ENCODE data around the gene SLC25A4. TPM values are rescaled to one million over a fixed set of nuclear protein-coding genes. Genes with fewer than 3 reads are reported as not detected.
A peak's percentile ranks its signal among the peaks of the same experiment; 100 is the strongest.
"Not testable (repeated sequence)": the region's sequence is repeated elsewhere in the genome, so short reads cannot be mapped to it uniquely, and the experiment has no call there.

Gene SLC25A4
- polyA plus RNA-seq, 10 donors: 85.7 to 178 (median 142) TPM

- not testable (repeated sequence) for DNase-seq
These were observed 23.6 kb upstream of the SLC25A4 start for GRCh38 chr4:185119467-185119866.

- DNase-seq: no peak
These were observed 23.0 kb upstream of the SLC25A4 start for GRCh38 chr4:185119927-185120630.

GRCh38 chr4:185120631-185120946 lies 22.5 kb upstream of the SLC25A4 start:
- DNase-seq: no peak

- DNase-seq: no peak
These were observed 20.3 kb upstream of the SLC25A4 start for GRCh38 chr4:185122681-185123345.

GRCh38 chr4:185124006-185124405 lies 19.1 kb upstream of the SLC25A4 start:
- no peak for DNase-seq

GRCh38 chr4:185127021-185127925 lies 15.8 kb upstream of the SLC25A4 start:
- DNase-seq: peak in 1 of 3 donors; percentile 57

- DNase-seq: peak in 1 of 3 donors; percentile 59
These were observed 14.6 kb upstream of the SLC25A4 start for GRCh38 chr4:185128272-185129119.

- DNase-seq: peak in 2 of 3 donors; percentile 46 to 68
These were observed 8.7 kb upstream of the SLC25A4 start for GRCh38 chr4:185134307-185134869.

- no peak for DNase-seq
These were observed 5.7 kb upstream of the SLC25A4 start for GRCh38 chr4:185137233-185137925.

- DNase-seq: no peak
These were observed 4.9 kb upstream of the SLC25A4 start for GRCh38 chr4:185138161-185138560.

GRCh38 chr4:185139736-185140135 lies 3.3 kb upstream of the SLC25A4 start:
- DNase-seq: no peak

GRCh38 chr4:185141777-185142176 lies 1.3 kb upstream of the SLC25A4 start:
- DNase-seq: no peak

- no peak for DNase-seq
These were observed 528 bp upstream of the SLC25A4 start for GRCh38 chr4:185142564-185142911.

- DNase-seq: peak in 2 of 3 donors; percentile 58 to 59
These were observed 519 bp downstream of the SLC25A4 start for GRCh38 chr4:185143601-185143969.

- no peak for DNase-seq
These were observed 1.7 kb downstream of the SLC25A4 start for GRCh38 chr4:185144601-185145240.

- DNase-seq: no peak
These were observed 2.5 kb downstream of the SLC25A4 start for GRCh38 chr4:185145572-185145971.

- DNase-seq: no peak
These were observed 6.3 kb downstream of the SLC25A4 start for GRCh38 chr4:185149392-185149791.

- DNase-seq: no peak
These were observed 8.2 kb downstream of the SLC25A4 start for GRCh38 chr4:185151296-185151695.

- peak in 2 of 3 donors; percentile 25 to 43 for DNase-seq
These were observed 22.6 kb downstream of the SLC25A4 start for GRCh38 chr4:185165605-185166063.

- no peak for DNase-seq
These were observed 24.2 kb downstream of the SLC25A4 start for GRCh38 chr4:185167234-185167633.

Data from muscle of back (tissue), 11 donors.